IgD-negative memory B cell (primary cell): ENCODE measurements around the gene SMG5. TPM values are rescaled to one million over a fixed set of nuclear protein-coding genes. Genes with fewer than 3 reads are reported as not detected.
"Not testable (repeated sequence)": the region's sequence is repeated elsewhere in the genome, so short reads cannot be mapped to it uniquely, and the experiment has no call there.

Experiments used
- H3K27ac Mint-ChIP-seq, 3 donors: one replicate each; pipeline ENCODE4 v1.8.0; 2020 to 2022; ENCODE audit warnings: mild to moderate bottlenecking in 3 of 3, mixed read lengths in 3 of 3, moderate library complexity in 1 of 3
- H3K27me3 Mint-ChIP-seq: one replicate; pipeline ENCODE4 v1.8.0; 2021; ENCODE audit warnings: mixed read lengths
- H3K36me3 Mint-ChIP-seq: one replicate; pipeline ENCODE4 v1.8.0; 2020; ENCODE audit warnings: mild to moderate bottlenecking, mixed read lengths
- H3K4me1 Mint-ChIP-seq, 3 donors: one replicate each; pipeline ENCODE4 v1.8.0; 2020 to 2022; ENCODE audit warnings: mixed read lengths in 3 of 3, mild to moderate bottlenecking in 1 of 3
- H3K4me3 Mint-ChIP-seq, 4 donors: one replicate each; pipeline ENCODE4 v1.8.0; 2020 to 2022; ENCODE audit warnings: mild to moderate bottlenecking in 4 of 4, mixed read lengths in 4 of 4, moderate library complexity in 3 of 4
- H3K9me3 Mint-ChIP-seq, 3 donors: one replicate each; pipeline ENCODE4 v1.8.0; 2020 to 2021; ENCODE audit warnings: mixed read lengths in 3 of 3, mild to moderate bottlenecking in 1 of 3
- polyA plus RNA-seq: library from polyadenylated mRNA; unstranded; fragments of 300-500 nt; fragmentation: Illumina TruSeq; gene quantifications from one replicate; pipeline ENCODE4 v1.2.3, GENCODE V29; 2021

Gene SMG5, protein sequence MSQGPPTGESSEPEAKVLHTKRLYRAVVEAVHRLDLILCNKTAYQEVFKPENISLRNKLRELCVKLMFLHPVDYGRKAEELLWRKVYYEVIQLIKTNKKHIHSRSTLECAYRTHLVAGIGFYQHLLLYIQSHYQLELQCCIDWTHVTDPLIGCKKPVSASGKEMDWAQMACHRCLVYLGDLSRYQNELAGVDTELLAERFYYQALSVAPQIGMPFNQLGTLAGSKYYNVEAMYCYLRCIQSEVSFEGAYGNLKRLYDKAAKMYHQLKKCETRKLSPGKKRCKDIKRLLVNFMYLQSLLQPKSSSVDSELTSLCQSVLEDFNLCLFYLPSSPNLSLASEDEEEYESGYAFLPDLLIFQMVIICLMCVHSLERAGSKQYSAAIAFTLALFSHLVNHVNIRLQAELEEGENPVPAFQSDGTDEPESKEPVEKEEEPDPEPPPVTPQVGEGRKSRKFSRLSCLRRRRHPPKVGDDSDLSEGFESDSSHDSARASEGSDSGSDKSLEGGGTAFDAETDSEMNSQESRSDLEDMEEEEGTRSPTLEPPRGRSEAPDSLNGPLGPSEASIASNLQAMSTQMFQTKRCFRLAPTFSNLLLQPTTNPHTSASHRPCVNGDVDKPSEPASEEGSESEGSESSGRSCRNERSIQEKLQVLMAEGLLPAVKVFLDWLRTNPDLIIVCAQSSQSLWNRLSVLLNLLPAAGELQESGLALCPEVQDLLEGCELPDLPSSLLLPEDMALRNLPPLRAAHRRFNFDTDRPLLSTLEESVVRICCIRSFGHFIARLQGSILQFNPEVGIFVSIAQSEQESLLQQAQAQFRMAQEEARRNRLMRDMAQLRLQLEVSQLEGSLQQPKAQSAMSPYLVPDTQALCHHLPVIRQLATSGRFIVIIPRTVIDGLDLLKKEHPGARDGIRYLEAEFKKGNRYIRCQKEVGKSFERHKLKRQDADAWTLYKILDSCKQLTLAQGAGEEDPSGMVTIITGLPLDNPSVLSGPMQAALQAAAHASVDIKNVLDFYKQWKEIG
- 27.2 TPM for polyA plus RNA-seq

DNA sequence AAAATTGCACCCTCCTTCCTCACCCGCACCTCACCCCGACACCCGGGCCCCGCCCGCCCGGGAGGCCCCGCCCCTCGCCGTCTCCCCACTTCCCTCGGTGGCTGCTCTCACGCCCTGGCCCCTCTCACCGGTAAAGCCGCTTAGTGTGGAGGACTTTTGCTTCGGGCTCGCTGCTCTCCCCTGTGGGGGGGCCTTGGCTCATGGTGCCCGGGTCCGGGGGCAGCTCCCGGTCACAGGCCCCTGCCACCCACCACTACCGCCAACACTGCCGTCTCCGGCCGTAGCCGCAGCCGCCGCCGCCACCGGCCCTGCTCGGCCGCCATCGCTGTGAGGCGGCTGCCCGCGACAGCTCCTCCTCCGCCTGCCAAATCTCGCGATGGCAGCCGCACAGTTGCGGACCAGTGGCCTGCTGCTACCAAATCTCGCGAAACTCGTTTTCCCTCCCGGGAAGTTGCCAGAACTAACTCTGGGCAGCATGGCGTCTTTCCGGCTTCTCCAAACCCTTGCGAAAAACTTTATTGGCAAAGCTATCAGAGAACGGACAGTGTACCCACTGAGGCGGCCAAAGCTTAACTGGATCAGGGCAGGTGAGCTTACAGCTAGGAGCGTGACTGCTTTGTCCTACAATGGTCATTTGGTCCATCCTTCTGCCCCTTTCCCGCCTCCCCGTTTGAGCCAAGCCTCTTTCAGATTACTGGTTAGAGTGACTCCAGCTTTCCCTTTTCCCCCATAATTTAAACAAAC is at the start of gene SMG5:
SMG5 (minus strand) TSS at position 347 of the 744 bp plus-strand sequence; CDS start at position 202, 145 bp downstream.
- peaks cover 24 to 34% (median 32%) of the 10 kb centered on the region in 3 donors for H3K4me1 Mint-ChIP-seq
- H3K27ac Mint-ChIP-seq = peak within 1 kb of the TSS; percentile 91 to 95 (median 94)
- peaks cover 2% of the 10 kb centered on the region for H3K36me3 Mint-ChIP-seq
- peaks cover 0 to 2% (median 0%) of the 10 kb centered on the region in 3 donors for H3K9me3 Mint-ChIP-seq
- H3K4me3 Mint-ChIP-seq = peak within 1 kb of the TSS; percentile 94 to 98 (median 96)
- no peaks in the 10 kb centered on the region for H3K27me3 Mint-ChIP-seq

DNA sequence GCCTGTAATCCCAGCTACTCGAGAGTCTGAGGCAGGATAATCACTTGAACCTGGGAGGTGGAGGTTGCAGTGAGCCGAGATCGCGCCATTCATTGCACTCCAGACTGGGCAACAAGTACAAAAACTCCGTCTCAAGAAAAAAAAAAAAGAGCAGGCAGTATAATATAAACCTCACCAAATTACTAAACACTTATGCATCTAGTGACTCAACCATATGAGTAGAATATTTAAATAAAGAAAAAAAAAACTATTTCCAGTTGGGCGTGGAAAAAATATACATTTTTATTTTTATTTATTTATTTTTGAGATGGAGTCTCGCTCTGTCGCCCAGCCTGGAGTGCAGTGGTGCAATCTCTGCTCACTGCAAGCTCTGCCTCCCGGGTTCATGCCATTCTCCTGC is 40.6 kb upstream of the SMG5 start:
- not testable (repeated sequence) for H3K36me3 Mint-ChIP-seq, H3K4me1 Mint-ChIP-seq, H3K9me3 Mint-ChIP-seq, H3K27ac Mint-ChIP-seq, H3K4me3 Mint-ChIP-seq, H3K27me3 Mint-ChIP-seq

DNA sequence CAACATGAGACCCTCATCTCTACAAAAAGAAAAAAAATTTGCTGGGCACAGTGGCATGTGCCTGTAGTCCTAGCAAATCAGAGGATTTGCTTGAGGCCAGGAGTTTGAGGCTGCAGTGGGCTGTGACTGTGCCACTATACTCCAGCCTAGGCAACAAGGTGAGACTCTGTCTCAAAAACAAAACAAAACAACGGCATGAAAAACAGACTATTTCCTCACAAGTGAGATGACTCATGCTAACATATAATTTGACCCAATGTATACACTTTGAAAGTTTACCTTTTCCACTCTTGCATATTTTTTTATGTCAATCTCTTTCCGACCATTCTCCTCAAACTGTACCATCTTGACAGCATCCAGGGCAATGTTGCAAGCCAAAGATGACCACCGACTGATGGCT is 37.9 kb upstream of the SMG5 start:
- no peaks in the 10 kb centered on the region for H3K36me3 Mint-ChIP-seq
- H3K4me1 Mint-ChIP-seq = no peaks in the 10 kb centered on the region
- no peak overlapping the region for H3K27ac Mint-ChIP-seq
- H3K4me3 Mint-ChIP-seq = no peak overlapping the region
- no peaks in the 10 kb centered on the region for H3K9me3 Mint-ChIP-seq
- no peaks in the 10 kb centered on the region for H3K27me3 Mint-ChIP-seq

DNA sequence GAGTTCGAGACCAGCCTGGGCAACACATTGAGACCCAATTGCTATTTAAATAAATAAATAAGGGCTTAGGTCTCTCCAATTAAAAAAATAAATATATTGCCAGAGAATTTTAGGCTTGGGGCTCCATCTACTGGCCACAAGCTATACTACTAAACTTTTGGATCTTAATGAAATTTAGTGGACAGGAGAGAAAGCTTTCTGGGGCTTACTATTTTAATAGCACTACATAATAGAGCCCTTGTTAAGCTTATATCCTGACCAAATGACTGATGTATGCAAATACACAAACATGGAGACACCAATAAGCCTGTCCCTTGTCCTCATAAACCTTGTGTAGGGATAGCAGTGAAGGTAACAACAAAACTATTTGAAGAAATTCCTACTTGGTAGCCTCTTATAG is 37.0 kb upstream of the SMG5 start:
- Mint-ChIP-seq H3K27me3 (no peaks in the 10 kb centered on the region), H3K4me3 (no peak overlapping the region), H3K9me3 (no peaks in the 10 kb centered on the region), H3K4me1 (no peaks in the 10 kb centered on the region), H3K27ac (no peak overlapping the region), H3K36me3 (peaks cover 2% of the 10 kb centered on the region)

DNA sequence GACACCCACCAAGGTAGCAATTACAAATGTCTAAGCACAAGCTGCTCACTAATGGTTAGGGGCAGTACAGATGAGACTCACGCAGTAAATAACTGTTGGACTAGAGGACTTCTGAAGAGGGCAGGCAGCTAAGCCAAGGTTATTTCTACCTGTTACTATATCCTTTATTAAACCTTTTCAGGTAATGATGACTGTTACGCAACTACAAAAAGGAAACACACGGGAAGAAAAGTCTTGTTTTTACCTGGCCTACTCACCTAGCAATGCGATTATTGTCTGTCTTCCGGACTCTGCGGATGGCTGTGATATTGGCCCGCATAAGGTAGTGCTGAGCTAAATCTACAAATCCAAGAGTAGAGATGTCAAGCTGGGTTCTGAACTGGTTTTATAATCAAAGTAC is 34.3 kb upstream of the SMG5 start:
- Mint-ChIP-seq H3K9me3 (no peaks in the 10 kb centered on the region), H3K36me3 (peaks cover 2% of the 10 kb centered on the region), H3K4me1 (no peaks in the 10 kb centered on the region), H3K27me3 (no peaks in the 10 kb centered on the region), H3K4me3 (no peak overlapping the region), H3K27ac (peak overlapping the region in 1 of 3 donors; percentile 3)

DNA sequence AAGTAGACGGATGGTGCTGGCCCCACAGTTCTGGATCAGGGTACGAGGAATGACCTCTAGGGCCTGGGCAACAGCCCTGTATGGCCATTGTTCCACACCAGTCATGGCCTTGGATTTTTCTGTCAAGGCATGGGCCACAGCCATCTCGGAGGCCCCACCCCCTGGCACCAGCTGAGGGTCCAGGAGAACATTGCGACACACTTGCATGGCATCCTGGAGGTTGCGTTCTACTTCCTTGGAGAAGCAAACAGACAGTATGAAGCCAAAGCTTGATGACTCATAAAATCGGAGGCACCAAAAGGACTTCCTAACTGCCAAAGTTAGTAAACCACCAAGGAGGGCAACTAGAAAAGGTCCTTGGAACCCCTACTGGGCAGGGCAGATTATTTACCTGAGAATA is 28.3 kb upstream of the SMG5 start:
- Mint-ChIP-seq H3K4me3 (no peak overlapping the region), H3K36me3 (peaks cover 6% of the 10 kb centered on the region), H3K9me3 (no peaks in the 10 kb centered on the region), H3K27me3 (no peaks in the 10 kb centered on the region), H3K4me1 (no peaks in the 10 kb centered on the region), H3K27ac (no peak overlapping the region)

DNA sequence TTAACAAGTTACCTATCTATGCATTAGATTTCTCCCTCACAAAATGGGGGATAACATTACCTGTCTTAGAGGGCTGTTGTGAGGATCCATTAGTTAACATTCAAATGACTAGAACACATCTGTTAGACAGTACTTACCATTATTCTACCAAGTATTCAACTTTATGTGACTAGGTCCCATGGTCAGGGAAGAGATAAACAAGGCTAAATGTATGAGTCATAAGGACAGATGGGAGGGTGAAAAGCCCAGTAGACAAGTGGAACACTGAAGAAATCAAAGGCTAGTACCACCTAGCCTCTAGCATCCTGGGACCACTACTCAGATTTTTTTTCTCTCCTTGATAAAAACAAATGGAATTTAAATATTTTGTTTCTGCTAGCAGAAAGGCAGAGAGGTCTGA is 25.5 kb upstream of the SMG5 start:
- H3K27ac Mint-ChIP-seq = no peak overlapping the region
- H3K4me1 Mint-ChIP-seq = no peaks in the 10 kb centered on the region
- peaks cover 5% of the 10 kb centered on the region for H3K36me3 Mint-ChIP-seq
- H3K9me3 Mint-ChIP-seq = no peaks in the 10 kb centered on the region
- no peak overlapping the region for H3K4me3 Mint-ChIP-seq
- H3K27me3 Mint-ChIP-seq = no peaks in the 10 kb centered on the region

DNA sequence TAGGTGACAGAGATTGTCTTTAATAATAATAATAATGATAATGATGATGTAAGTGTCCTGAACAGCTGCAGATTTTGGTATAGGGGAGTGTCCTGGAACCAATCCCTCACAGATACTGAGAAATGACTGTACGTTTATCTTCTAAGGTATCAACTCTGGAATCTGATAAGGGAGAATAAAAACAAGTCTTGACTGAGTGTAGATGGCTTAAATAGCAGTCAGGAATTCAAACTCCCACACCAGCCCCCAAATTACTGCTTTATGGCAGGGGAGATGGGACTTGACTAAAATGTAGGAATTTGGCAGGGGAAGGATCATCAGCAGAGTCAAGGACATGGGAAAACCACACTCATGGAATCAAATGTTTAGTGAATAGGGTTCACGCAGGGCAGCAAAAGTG is 22.6 kb upstream of the SMG5 start:
- Mint-ChIP-seq H3K27ac (no peak overlapping the region), H3K4me3 (no peak overlapping the region), H3K27me3 (no peaks in the 10 kb centered on the region), H3K36me3 (peaks cover 5% of the 10 kb centered on the region), H3K9me3 (no peaks in the 10 kb centered on the region), H3K4me1 (peaks cover 0 to 2% (median 0%) of the 10 kb centered on the region in 3 donors)

DNA sequence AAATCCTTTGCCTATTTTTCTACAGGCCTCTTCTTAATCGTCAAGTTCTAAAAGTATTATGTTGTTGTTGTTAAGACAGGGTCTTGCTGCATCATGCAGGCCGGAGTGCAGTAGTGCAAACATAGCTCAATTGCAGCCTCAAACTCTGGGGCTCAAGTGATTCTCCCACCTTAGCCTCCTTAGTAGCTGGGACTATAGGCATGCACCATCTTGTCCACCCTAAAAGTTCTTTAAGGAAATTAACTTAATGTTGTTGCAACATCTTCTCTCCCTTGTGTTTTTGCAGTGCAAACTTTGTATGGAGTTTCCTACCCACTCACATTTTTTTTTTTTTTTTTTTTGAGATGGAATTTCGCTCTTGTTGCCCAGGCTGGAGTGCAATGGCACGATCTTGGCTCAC is 20.6 kb upstream of the SMG5 start:
- Mint-ChIP-seq H3K9me3 (no peaks in the 10 kb centered on the region), H3K27ac (no peak overlapping the region), H3K36me3 (peaks cover 3% of the 10 kb centered on the region), H3K4me1 (peaks cover 0 to 2% (median 0%) of the 10 kb centered on the region in 3 donors), H3K27me3 (no peaks in the 10 kb centered on the region), H3K4me3 (no peak overlapping the region)

DNA sequence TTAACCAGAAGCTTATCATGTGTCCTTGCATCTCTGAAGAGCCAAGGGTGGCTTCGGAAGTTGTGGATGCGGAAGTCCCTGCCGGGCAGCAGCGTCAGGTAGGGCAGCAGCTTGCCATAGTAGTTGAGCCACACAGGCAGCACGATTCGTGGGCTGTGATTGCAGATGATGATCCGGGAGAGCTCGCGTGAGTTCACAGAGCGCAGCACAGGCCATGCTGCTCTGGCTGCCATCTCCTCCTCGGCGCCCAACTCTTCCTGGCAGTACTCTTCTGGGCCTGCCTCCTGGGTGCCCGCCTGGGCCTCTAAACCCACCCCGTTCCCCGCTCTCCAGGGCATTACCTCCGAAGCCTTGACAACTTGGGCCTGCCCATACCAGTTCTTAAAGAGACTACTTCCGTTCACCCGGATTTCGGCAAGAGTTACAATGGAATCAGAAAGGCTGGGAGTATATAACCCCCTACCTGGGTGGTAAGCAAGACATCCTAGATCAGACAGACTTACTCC is 16.3 kb upstream of the SMG5 start, which contains the start of gene VHLL:
VHLL (minus strand) TSS at position 456 of the 506 bp plus-strand sequence; CDS start at position 338, 118 bp downstream.
- Mint-ChIP-seq H3K9me3 (no peaks in the 10 kb centered on the region), H3K36me3 (peaks cover 2% of the 10 kb centered on the region), H3K27ac (no peak within 1 kb of the TSS), H3K4me3 (peak within 1 kb of the TSS in 1 of 4 donors; percentile 37), H3K4me1 (peaks cover 7 to 12% (median 7%) of the 10 kb centered on the region in 3 donors), H3K27me3 (no peaks in the 10 kb centered on the region)

DNA sequence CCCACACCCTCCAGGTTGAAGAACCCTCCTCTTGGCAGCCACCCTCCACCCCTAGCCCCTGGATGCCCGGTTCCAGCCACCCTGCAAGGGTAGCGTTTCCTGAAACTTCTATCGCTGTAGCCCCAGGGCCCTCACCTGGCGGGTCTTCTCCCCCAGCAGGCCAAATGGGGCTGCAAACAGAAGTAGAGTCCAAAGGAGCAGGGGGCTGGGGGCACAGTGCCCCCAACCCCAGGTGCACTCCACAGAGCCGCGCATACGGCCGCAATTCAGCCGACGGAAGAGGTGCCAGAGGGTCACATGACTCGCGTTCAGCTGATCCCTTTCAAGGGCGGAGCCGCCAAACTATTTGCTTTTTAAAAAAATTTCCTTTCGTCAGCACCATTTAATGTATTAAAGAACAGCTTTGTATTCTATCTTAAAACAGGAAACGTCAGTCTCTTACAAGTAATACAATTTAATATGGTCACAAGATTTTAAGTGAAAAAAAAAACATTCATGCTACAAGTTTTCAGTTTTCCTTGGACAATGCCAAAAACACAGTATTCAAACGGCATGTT is 12.8 kb upstream of the SMG5 start, which contains the start of gene GLMP:
GLMP (minus strand) TSS at position 289 of the 557 bp plus-strand sequence; CDS start at position 255, 34 bp downstream.
- Mint-ChIP-seq H3K4me3 (peak within 1 kb of the TSS; percentile 87 to 96 (median 92)), H3K27me3 (no peaks in the 10 kb centered on the region), H3K36me3 (peaks cover 2% of the 10 kb centered on the region), H3K4me1 (peaks cover 5 to 13% (median 12%) of the 10 kb centered on the region in 3 donors), H3K27ac (peak within 1 kb of the TSS; percentile 61 to 94 (median 84)), H3K9me3 (no peaks in the 10 kb centered on the region)

DNA sequence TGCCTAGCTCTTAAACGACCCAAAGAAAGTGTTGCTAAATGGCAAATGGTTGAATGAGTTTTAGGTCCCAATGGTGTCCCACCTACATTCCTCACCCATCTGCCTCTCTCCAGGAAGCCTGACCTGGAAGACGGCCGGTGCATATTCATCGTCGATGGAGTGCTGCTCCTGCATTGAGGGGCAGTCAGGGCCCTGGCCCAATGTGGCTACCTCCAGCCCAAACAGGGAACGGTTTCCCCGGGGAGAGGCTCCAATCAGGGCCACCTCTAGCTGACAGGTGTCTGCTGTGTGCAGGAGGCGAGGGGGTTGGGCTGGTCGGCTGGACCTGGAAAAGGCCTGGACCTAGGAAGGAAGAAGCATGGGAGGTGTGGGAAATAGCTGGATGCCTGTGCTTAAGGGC is 11.3 kb upstream of the SMG5 start:
- H3K27me3 Mint-ChIP-seq = no peaks in the 10 kb centered on the region
- H3K4me3 Mint-ChIP-seq = peak overlapping the region in 1 of 4 donors; percentile 52
- no peak overlapping the region for H3K27ac Mint-ChIP-seq

DNA sequence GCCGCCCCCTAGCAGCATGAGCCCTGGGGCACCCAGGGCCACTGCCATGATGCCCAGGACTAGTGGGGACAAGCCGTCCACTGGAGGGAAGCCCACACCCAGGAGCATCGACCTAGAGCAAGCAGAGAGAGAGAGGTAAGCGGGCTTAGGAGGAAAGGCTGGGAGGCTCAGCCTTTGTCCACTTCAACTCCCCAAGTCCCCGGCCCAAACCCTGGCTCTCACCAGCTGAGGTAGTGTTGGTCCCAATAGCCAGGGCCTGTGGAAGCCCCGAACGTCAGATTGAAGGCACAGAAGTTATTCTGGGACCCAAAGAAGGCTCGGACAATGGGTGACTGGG is 10.4 kb upstream of the SMG5 start:
- H3K4me1 Mint-ChIP-seq = peaks cover 5 to 16% (median 13%) of the 10 kb centered on the region in 3 donors
- H3K4me3 Mint-ChIP-seq = peak overlapping the region in 1 of 4 donors; percentile 43
- no peak overlapping the region for H3K27ac Mint-ChIP-seq
- no peaks in the 10 kb centered on the region for H3K9me3 Mint-ChIP-seq
- H3K27me3 Mint-ChIP-seq = no peaks in the 10 kb centered on the region
- H3K36me3 Mint-ChIP-seq = peaks cover 3% of the 10 kb centered on the region

More for the DNA sequence above, 11.3 kb upstream of the SMG5 start:
- Mint-ChIP-seq H3K36me3 (peaks cover 2% of the 10 kb centered on the region), H3K4me1 (peaks cover 5 to 16% (median 13%) of the 10 kb centered on the region in 3 donors), H3K9me3 (no peaks in the 10 kb centered on the region)
